ENCODE data around the gene GALNT10.
"Not testable (repeated sequence)": the region's sequence is repeated elsewhere in the genome, so short reads cannot be mapped to it uniquely, and the experiment has no call there.

GALNT10 gene

GRCh38 chr5:154359221-154359573 is 168.7 kb downstream of the GALNT10 start:
- no peak for DNase-seq

GRCh38 chr5:154360241-154360640 is 169.7 kb downstream of the GALNT10 start:
- DNase-seq, result not testable (repeated sequence)

GRCh38 chr5:154363411-154363810 is 172.9 kb downstream of the GALNT10 start:
- no peak for DNase-seq

- DNase-seq, result no peak
These were observed 174.2 kb downstream of the GALNT10 start for GRCh38 chr5:154364771-154365170.

GRCh38 chr5:154365823-154366222 is 175.3 kb downstream of the GALNT10 start:
- no peak for DNase-seq

- DNase-seq, result no peak
These were observed 175.8 kb downstream of the GALNT10 start for GRCh38 chr5:154366353-154366752.

- DNase-seq, result peak; percentile 19
These were observed 176.6 kb downstream of the GALNT10 start for GRCh38 chr5:154367101-154367500.

- DNase-seq, result no peak
These were observed 177.7 kb downstream of the GALNT10 start for GRCh38 chr5:154368041-154368800.

- DNase-seq, result no peak
These were observed 179.1 kb downstream of the GALNT10 start for GRCh38 chr5:154369682-154370081.

GRCh38 chr5:154370119-154370518 is 179.6 kb downstream of the GALNT10 start:
- no peak for DNase-seq

GRCh38 chr5:154370813-154371212 is 180.3 kb downstream of the GALNT10 start:
- DNase-seq, result no peak

GRCh38 chr5:154371687-154372086 is 181.2 kb downstream of the GALNT10 start:
- DNase-seq, result no peak

GRCh38 chr5:154372661-154373060 is 182.1 kb downstream of the GALNT10 start:
- no peak for DNase-seq

GRCh38 chr5:154373326-154373725 is 182.8 kb downstream of the GALNT10 start:
- DNase-seq, result no peak

GRCh38 chr5:154373729-154374179 is 183.2 kb downstream of the GALNT10 start:
- no peak for DNase-seq

- DNase-seq, result no peak
These were observed 183.7 kb downstream of the GALNT10 start for GRCh38 chr5:154374264-154374663.

GRCh38 chr5:154375329-154376008 is 184.9 kb downstream of the GALNT10 start:
- DNase-seq, result no peak

GRCh38 chr5:154376481-154376880 is 185.9 kb downstream of the GALNT10 start:
- no peak for DNase-seq

- DNase-seq, result no peak
These were observed 187.4 kb downstream of the GALNT10 start for GRCh38 chr5:154377754-154378533.

GRCh38 chr5:154380263-154380662 is 189.7 kb downstream of the GALNT10 start:
- DNase-seq, result no peak

- DNase-seq, result peak; percentile 55
These were observed 194.1 kb downstream of the GALNT10 start for GRCh38 chr5:154384480-154385235.

- no peak for DNase-seq
These were observed 194.6 kb downstream of the GALNT10 start for GRCh38 chr5:154385236-154385512.
